HPDE6-E6E7 (cell line): ENCODE measurements around the gene SLC66A1.
A peak's percentile ranks its signal among the peaks of the same experiment; 100 is the strongest.

Source experiments
- DNase-seq: peaks from one replicate; pipeline ENCODE4 v3.0.0; 2011; ENCODE audit warnings: missing footprints; ENCODE audit errors: extremely low spot score

The SLC66A1 gene

DNA sequence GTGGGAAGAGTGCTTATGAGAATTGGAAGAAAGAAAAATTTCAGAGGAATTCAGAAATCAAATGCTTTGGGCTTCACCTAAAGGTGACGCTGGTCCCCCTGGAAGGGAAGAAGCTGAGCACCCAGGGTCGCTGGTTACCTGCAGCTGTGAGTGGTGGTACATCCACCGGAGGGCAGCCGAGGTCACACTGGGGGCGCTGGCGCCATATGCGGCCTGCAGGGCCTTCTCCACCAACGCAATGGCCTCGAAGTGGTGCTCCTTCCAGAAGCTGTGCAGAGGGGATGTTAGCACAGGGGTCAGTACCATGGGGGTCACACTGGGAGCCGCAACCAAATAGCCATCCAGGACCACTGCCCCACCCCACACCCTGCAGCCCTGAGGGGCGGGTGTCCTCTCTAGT is 6.2 kb upstream of the SLC66A1 start:
- no peak for DNase-seq

DNA sequence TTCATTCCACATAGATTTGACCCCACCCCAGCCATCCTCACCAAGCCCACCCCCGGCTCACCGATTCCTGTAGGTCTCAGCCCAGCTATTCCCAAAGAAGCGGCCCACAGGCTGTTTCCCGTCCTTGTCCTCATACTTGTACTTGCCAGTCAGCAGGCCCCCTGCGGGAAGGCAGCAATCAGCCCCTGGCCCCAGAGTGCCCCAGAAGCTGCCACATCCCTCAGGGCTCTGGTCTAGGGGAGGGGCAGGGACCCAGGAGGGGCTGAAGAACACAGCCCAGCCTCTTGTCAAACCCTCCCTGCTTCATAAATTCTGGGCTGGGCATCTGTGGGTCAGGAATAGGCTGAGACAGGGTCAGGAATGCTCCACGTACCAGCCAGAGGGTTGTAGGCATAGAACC is 5.2 kb upstream of the SLC66A1 start:
- DNase-seq: no peak

DNA sequence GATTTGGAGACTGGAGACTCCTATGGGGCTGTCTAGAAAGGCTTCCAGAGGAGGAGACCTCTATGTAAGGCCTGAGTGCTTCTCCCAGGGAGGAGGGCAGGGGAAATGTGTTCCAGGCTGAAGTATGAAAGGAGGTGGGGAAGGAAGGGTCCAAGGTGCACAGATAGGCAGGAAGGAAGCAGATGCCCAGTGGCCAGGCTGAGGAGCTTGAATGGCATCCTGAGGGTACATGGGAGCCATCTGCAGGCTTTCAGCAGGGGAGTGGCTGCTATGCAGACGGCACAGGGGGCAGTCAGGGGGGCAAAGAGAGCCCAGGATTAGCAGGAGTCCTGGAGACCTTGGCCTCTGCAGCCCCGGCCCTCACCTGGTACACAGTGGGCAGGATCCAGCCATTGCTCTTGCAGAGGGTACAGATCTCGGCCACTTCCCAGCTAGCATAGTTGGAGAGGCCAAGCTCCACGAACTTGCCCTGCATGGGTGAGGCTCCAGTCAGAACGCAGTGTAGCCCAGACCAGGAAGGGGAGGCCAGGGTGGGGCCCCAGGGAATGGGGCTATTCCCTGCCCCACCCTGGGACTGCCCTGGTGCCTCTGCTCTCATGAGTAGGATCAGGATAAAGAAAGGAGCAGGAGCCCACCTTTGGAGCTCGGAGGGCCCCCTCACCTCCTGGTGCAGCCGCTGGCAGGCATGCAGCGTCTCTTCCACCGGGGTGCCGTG is 4.2 kb upstream of the SLC66A1 start:
- no peak for DNase-seq

DNA sequence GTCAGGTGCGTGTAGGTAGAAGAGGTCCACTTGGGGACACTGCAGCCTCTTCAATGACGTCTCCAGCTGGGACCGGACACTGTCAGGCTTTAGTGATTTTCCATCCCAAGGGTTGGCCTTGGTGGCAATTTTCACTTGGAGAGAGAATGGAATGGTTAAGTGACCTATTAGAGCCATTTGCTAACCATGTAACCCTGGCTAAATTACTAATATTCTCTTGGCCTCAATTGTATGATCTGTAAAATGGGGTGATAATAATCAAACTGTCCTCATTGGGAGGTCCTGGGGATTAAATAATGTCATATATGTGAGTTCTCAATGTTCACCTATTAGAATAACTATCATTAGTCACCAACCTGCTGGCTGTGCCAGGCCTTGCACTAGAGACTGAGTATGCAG is 3.6 kb upstream of the SLC66A1 start:
- no peak for DNase-seq

DNA sequence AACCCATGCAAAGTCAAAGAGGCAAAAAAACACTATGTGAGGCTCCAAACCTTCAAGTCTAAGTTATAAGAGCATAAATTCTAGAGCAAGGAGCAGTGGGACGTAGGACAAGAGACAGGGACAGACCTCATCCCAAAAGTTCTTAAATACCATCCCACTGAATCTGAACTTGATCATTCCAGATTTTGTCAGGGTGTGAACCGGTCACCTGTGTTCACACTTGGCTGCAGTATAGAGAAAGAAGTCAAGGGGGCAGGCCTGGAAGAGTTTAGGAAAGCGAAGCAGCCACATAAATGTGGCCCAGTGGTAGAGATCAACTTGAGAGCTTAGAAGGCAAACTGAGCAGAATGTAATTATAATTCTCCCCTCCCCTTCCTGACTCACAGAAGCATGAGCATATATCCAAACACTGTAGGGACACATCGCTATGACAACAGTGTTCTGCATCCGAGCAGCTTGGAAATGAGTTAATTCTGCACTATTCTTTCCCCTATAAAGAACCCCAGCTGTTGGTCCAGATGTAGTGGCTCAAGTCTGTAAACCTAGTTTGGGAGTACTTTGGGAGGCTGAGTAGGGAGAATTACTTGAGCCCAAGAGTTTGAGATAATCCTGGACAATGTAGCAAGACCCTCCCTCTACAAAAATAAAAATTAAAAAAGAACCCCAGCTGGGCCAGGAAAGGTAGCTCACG is 2.9 kb upstream of the SLC66A1 start:
- no peak for DNase-seq

DNA sequence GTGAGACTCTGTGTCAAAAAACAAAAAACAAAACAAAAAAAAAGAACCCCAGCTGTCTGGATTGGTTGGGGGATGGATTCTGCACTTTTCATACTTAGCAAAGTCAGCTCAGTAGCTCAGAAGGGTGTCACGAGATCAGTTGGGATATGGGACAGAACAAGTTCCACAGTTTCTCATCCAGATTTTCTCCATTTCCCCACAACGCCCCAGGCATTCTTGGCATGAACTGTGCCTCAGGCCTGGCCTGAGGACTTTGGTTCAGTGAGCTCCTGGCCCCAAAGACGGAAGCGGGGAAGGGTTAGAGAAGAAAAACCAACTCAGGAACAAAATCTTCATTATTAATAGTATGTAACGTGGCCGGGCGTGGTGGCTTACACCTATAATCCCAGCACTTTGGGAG is 2.1 kb upstream of the SLC66A1 start:
- no peak for DNase-seq

DNA sequence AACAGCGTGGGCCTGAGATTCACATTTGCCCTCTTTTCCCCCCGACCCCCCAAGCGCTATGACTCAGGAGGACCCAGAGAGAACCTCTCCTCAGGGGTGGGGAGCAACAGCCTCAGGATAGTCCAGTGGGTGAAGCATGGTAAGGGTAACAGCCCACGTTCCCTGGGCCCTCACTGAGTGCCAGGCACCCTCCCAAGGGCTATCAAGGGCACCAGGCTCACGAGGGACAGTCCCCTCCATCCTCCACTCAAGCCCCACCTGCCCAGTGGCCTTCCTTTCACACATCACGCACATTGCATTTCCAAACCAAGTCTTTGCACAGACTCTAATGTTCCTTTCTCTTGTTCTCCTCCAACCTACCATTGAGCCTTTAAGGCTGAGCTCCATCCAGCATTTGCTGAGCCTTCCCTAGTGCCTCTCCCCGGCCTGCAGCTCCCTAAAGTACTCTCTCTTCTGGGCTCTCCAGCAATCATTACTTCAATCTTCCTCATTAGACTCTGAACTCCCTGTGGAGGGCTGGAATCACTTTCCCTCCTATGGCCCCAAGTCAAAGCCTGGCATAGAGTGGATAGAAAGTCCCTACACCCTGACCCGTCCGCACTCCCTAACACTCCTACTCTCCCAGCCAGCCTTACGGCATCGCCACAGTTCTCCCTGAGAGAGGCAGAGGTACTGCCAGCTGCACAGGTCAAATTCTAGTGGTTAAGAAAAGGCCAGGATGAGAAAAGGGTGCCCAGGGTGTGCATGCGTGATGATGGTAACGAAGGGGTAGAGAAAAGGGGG is 1.2 kb upstream of the SLC66A1 start:
- DNase-seq: no peak

DNA sequence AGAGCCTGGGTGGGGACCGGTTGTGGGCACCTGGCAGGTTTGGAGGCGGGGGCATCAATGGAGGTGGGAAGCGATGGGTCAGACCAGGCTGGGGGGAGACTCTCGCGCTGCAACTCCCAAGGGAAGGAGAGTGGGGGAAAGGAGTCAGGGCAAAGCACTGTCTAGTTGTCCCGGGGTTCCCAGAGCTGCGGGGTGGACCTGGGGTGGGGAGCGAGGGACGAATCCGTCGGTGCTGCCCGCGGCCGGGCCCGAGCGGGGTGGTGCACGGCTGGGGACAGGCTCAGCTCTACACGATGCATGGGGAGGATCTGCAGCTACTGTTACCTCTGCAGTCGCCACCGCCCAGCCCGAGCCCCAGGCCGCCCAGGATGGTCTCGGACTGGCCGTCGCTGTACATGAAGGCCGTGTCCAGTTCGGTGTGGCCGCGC is 609 bp upstream of the SLC66A1 start:
- DNase-seq: peak; percentile 36

DNA sequence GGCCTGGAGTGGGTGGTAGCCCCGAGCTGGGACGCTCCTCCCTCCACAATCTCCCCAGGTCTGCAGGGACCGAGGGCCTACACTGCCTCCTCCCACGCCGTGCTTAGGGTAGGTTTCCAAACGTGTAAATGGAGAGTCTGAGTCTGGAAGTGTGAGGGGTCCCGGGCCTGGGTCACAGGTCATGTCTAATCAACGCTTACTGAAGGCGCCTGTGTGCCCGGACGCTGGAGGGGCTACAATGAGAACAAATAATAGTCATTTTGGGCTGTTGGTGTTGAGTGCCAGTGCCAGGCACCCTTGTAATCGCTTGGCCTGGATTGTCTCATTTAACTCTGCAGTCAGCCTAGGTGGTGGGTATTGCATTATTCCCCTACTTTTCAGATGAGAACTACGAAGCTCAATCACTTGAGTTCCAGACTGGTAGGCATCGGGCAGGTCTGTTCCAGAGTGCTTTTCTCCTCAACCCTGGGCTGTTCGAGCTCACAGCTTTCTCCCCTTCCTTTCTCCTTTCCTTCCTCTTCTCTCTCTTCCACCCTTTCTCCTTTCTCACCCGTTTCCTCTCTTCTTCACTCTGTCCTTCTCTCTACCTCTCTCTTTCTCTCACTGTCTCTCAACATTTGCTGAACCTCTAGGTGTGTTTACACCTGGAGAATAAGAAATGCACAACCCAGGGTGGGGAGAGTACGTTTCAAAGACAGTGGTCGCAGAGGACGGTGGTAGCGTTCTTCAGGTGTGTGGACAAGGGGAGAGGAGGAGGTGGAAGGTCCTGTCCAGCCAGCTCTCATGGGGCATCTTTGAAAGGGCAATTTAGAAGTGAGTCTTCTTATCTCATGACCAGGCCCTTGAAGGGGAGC is 883 bp downstream of the SLC66A1 start:
- DNase-seq: no peak

DNA sequence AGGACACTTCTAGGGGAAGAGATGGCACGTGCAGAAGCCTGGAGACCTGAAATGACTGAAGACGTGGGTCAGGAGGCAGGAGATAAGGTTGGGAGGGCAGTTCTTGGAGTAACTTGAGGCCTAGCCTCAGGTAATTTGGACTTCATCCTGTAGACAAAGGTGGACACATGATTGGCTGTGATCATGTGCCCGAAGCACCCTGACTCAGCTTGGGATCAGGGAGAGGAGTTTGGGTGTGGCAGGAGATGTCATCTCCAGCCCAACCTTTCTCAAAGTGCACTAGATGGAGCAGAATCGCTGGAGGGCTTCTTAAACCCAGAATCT is 1.5 kb downstream of the SLC66A1 start:
- no peak for DNase-seq

GRCh38 chr1:19313961-19314882 is 2.1 kb downstream of the SLC66A1 start:
- no peak for DNase-seq

GRCh38 chr1:19315378-19316198 is 3.5 kb downstream of the SLC66A1 start:
- DNase-seq: no peak

DNA sequence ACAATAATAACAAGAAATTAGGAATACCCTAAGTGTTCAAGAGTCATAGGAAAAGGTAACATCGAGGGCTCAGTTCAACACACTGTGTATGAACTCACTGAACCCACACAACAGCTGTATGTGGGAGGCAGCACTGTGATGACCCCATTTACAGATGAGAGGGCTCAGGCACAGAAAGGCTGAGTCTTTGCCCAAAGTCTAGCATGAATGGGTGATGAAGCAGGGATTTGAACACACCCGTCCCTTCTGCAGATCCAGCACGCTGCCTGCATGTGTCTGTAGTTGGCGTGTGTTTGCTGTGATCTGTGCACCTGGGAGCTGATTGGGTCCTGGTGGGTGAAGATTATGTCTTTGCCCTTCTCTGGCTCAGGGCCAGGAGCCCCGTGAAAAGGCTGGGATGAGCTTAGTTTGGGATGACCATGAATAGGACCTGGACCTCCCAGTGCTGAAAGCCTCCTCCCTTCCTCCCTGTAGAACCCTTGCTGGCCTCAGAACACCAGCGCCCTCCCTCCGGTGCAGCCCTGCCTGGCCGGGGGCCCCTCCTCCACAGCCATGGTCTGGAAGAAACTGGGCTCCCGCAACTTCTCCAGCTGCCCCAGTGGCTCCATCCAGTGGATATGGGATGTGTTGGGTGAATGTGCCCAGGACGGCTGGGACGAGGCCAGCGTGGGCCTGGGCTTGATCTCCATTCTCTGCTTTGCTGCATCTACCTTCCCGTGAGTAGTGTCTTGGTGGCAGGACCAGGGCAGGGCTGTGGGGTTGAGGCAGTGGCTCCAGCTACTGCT is 5.2 kb downstream of the SLC66A1 start:
- DNase-seq: no peak

GRCh38 chr1:19319196-19319595 is 7.1 kb downstream of the SLC66A1 start:
- no peak for DNase-seq

DNA sequence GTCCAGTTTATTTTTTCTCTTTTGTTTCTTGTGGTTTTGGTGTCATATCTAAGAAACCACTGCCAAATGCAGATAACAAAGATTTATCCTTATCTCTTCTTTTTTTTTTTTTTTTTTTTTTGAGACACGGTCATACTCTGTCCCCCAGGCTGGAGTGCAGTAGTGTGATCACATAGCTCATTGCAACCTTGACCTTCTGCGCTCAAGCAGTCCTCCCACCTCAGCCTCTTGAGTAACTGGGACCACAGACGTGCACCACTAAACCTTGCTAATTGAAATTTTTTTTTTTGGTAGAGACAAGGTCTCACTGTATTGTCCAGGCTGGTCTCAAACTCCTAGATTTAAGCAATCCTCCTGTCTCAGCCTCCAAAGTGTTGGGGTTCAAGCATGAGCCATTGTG is 8.9 kb downstream of the SLC66A1 start:
- no peak for DNase-seq

DNA sequence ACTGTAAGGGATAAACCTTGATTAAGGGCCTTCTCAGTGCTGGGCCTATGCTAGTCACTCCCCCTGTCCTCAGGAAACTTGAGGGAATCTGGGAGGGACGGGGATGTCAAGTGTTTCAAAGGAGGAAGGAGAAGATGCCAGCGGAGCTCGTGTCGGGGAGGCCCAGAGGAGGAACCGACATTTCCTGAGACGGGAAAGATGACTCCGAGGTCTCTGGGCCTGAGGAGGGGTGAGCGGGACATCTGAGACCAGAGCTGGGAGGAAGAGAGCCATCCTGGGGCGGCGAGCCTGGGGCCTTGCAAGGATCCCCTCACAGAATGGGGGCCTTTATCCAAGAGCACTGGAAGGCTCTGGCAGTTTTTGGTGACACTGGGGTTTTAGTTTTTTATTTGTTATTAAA is 10.4 kb downstream of the SLC66A1 start:
- no peak for DNase-seq

DNA sequence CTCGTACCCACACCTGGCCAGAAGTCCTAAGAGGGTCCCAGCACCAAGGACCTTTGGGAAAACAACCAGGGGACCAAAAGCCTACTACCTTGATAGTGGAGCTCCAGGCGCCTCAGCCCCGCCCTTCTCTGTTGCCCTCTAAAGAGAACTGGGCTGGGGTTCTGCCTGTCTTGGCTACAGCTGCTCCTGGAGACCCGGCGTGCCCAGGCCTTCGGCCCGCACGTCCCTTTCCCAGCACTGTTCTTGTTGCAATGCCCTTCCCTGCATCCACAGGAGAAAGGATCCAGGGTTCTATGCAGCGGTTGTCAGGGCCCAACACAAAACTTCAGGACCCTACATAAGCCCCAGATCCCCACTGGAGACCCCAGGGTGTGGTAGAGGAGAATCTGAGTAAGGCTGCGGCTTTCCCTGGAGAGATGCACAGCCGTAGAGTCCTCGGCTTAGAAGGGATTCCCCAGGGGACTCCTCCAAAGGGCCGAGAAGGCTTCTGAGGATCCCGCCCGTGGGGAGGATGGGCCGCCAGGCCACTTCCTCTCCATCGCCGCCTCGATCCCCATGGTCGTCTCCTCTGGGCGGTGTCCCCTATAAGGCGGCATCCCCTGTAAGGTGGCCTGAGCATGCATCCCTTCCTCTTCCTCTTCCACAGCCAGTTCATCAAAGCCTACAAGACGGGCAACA is 12.0 kb downstream of the SLC66A1 start:
- no peak for DNase-seq

GRCh38 chr1:19324665-19324990 is 12.5 kb downstream of the SLC66A1 start:
- DNase-seq: no peak
